IMR-90 (cell line): ENCODE results near the gene RBM34. TPM values are rescaled to one million over a fixed set of nuclear protein-coding genes. Genes with fewer than 3 reads are reported as not detected.

Source experiments
- ATAC-seq: fragments of 200-7000 bp; cut with Tn5 transposase; 2 replicates; pipeline ENCODE4 v1.9.1; 2020; ENCODE audit warnings: low read depth, mild to moderate bottlenecking, moderate library complexity
- BruUV-seq: library from RNA; stranded (reverse); fragments of 400-500 nt; replicated peaks from 2 replicates; lab custom pipeline; 2021; lab: Mats Ljungman, UMichigan
- CTCF ChIA-PET: fragments of 300-600 bp; formaldehyde crosslinking; extraction: SDS; loops from one replicate; lab custom pipeline; 2021; ENCODE audit warnings: antibody characterized with exemption; lab: Yijun Ruan, JAX
- POLR2A ChIA-PET: fragments of 300-600 bp; sonication (Branson Sonifier 250); formaldehyde crosslinking; loops from one replicate; lab custom pipeline; 2022; ENCODE audit warnings: antibody characterized with exemption; ENCODE audit not compliant: unreplicated experiment; lab: Charles Lee
- DNase-seq: peaks from one replicate; pipeline ENCODE4 v3.0.0; 2013
- H2AFZ ChIP-seq: replicated peaks from 2 replicates; pipeline ENCODE3; 2013; ENCODE audit warnings: low read length, mild to moderate bottlenecking; ENCODE audit not compliant: poor library complexity
- H2AK5ac ChIP-seq: 2 replicates; pipeline ENCODE4 v1.6.1; 2013; ENCODE audit warnings: low read depth, low read length, inconsistent platforms
- H2AK9ac ChIP-seq: replicated peaks from 2 replicates; pipeline ENCODE3; 2013; ENCODE audit warnings: mild to moderate bottlenecking, low read depth, low read length, moderate library complexity; ENCODE audit not compliant: poor library complexity
- H2BK120ac ChIP-seq: 2 replicates; pipeline ENCODE4 v1.6.1; 2013; ENCODE audit warnings: low read depth, low read length, inconsistent platforms
- H2BK15ac ChIP-seq: 3 replicates; pipeline ENCODE4 v1.6.1; 2013; ENCODE audit warnings: low read depth, low read length, inconsistent platforms
- H2BK20ac ChIP-seq: 2 replicates; pipeline ENCODE4 v1.6.1; 2013; ENCODE audit warnings: low read depth, mild to moderate bottlenecking, inconsistent platforms, low read length, moderate library complexity
- H2BK5ac ChIP-seq: 2 replicates; pipeline ENCODE4 v1.6.1; 2013; ENCODE audit warnings: mild to moderate bottlenecking, low read depth, low read length, inconsistent platforms; ENCODE audit not compliant: poor library complexity, severe bottlenecking
- H3K14ac ChIP-seq: replicated peaks from 2 replicates; pipeline ENCODE4 v1.6.1; 2013; ENCODE audit warnings: low read depth, low read length, inconsistent platforms
- H3K18ac ChIP-seq: 2 replicates; pipeline ENCODE4 v1.6.1; 2013; ENCODE audit warnings: low read depth, low read length, control low read depth
- H3K23ac ChIP-seq: 2 replicates; pipeline ENCODE4 v1.6.1; 2013; ENCODE audit warnings: low read depth, low read length, inconsistent platforms
- H3K27ac ChIP-seq: 2 replicates; pipeline ENCODE4 v1.5.1; 2013; ENCODE audit warnings: mild to moderate bottlenecking, control low read depth, low read length; ENCODE audit not compliant: insufficient read depth
- H3K27me3 ChIP-seq: 2 replicates; pipeline ENCODE4 v1.6.1; 2013; ENCODE audit warnings: low read length; ENCODE audit not compliant: control insufficient read depth, insufficient read depth
- H3K36me3 ChIP-seq: 2 replicates; pipeline ENCODE4 v1.6.1; 2013; ENCODE audit warnings: low read length, mixed read lengths; ENCODE audit not compliant: control insufficient read depth, insufficient read depth
- H3K4ac ChIP-seq: 2 replicates; pipeline ENCODE4 v1.6.1; 2013; ENCODE audit warnings: low read depth, low read length, inconsistent platforms
- H3K4me1 ChIP-seq: 2 replicates; pipeline ENCODE4 v1.6.1; 2013; ENCODE audit warnings: low read length, mixed read lengths; ENCODE audit not compliant: control insufficient read depth, insufficient read depth
- H3K4me2 ChIP-seq: 2 replicates; pipeline ENCODE4 v1.6.1; 2013; ENCODE audit warnings: low read depth, mild to moderate bottlenecking, control low read depth, low read length, moderate library complexity
- H3K4me3 ChIP-seq: 2 replicates; pipeline ENCODE4 v1.5.1; 2013; ENCODE audit warnings: low read depth, mild to moderate bottlenecking, control low read depth, low read length, moderate library complexity; ENCODE audit not compliant: insufficient read depth
- H3K56ac ChIP-seq: 2 replicates; pipeline ENCODE4 v1.6.1; 2013; ENCODE audit warnings: low read length, inconsistent platforms; ENCODE audit not compliant: insufficient read depth; ENCODE audit errors: extremely low read depth
- H3K79me1 ChIP-seq, 2 experiments: 2 replicates each; pipeline ENCODE4 v1.6.1; 2013; ENCODE audit warnings: low read length in 2 of 2, inconsistent platforms in 1 of 2, low read depth in 1 of 2
- H3K9ac ChIP-seq: 2 replicates; pipeline ENCODE4 v1.6.1; 2013; ENCODE audit warnings: low read depth, low read length, control low read depth
- H3K9me1 ChIP-seq: 2 replicates; pipeline ENCODE4 v1.6.1; 2013; ENCODE audit warnings: low read length, inconsistent platforms; ENCODE audit not compliant: insufficient read depth
- H3K9me3 ChIP-seq: 2 replicates; pipeline ENCODE4 v1.6.1; 2013; ENCODE audit warnings: low read length; ENCODE audit not compliant: control insufficient read depth, insufficient read depth
- H4K20me1 ChIP-seq: 2 replicates; pipeline ENCODE4 v1.6.1; 2013; ENCODE audit warnings: low read length, inconsistent platforms; ENCODE audit not compliant: insufficient read depth
- H4K5ac ChIP-seq: 2 replicates; pipeline ENCODE4 v1.6.1; 2013; ENCODE audit warnings: mild to moderate bottlenecking, low read depth, low read length, control low read depth
- H4K8ac ChIP-seq, 2 experiments: 2 replicates each; pipeline ENCODE4 v1.6.1; 2013; ENCODE audit warnings: low read depth in 2 of 2, low read length in 2 of 2, control low read depth in 1 of 2, inconsistent platforms in 1 of 2
- H4K91ac ChIP-seq: 2 replicates; pipeline ENCODE4 v1.6.1; 2013; ENCODE audit warnings: low read depth, low read length, inconsistent platforms; ENCODE audit not compliant: insufficient read depth
- CTCF ChIP-seq: conservative IDR thresholded peaks from 2 replicates; pipeline ENCODE4 v1.5.1; 2012; ENCODE audit warnings: mild to moderate bottlenecking, low read depth, low read length, improper control_type of control experiment
- ELK1 ChIP-seq: fragments of 150-350 bp; IDR thresholded peaks from 2 replicates; pipeline ENCODE4 v1.6.1; 2016; ENCODE audit warnings: low read depth, mild to moderate bottlenecking, low read length, moderate library complexity, borderline replicate concordance
- MAFK ChIP-seq: IDR thresholded peaks from 2 replicates; pipeline ENCODE4 v1.6.1; 2012; ENCODE audit warnings: low read depth, low read length, improper control_type of control experiment
- RAD21 ChIP-seq: IDR thresholded peaks from 2 replicates; pipeline ENCODE4 v1.6.1; 2012; ENCODE audit warnings: low read length, improper control_type of control experiment
- WGBS, 2 experiments: methylation state at CpG; one replicate each; pipeline versions ENCODE4 v1.1.5 to v1.1.7; 2013; ENCODE audit warnings: missing lambda C conversion rate in 2 of 2; ENCODE audit not compliant: insufficient read length in 1 of 2; ENCODE audit errors: extremely low coverage in 2 of 2; 5-methylcytosine and 5-hydroxymethylcytosine counted together
- dilution Hi-C: fragments of 300-500 bp; cut with HindIII; formaldehyde crosslinking; loops from one replicate; pipeline ENCODE4 v1.14.3; 2018; ENCODE audit warnings: low sequenced_read_pairs; ENCODE audit not compliant: unreplicated experiment
- in situ Hi-C: fragments of 300-500 bp; cut with MboI; formaldehyde crosslinking; loops from 3 replicates; pipeline ENCODE4 v1.14.3; 2019; ENCODE audit warnings: low sequenced_read_pairs, inconsistent platforms, mixed read lengths
- intact Hi-C: fragments of 100-400 bp; cut with micrococcal nuclease; formaldehyde crosslinking; loops from 2 replicates; pipeline ENCODE4 v1.10.0; 2022
- polyA plus RNA-seq, 3 experiments: library from polyadenylated mRNA; depleted of rRNA; stranded (reverse); fragments of >200 nt; gene quantifications; 2 replicates each; pipeline ENCODE4 v1.2.3, GENCODE V29; 2012; ENCODE audit warnings: low replicate concordance in 1 of 3
- total RNA-seq: library from RNA; depleted of rRNA; stranded (reverse); fragments of >200 nt; gene quantifications from 2 replicates; pipeline ENCODE4 v1.2.3, GENCODE V29; 2012

RBM34 gene
- total and polyA plus RNA-seq, 2 of the 4 experiments (the other 2 are of a cell fraction) = 28.7 to 34.0 TPM

GRCh38 chr1:235100194-235100772 is 60.8 kb downstream of the RBM34 start:
- Histone ChIP-seq H3K4me3 (no peak overlapping the region), H4K5ac (no peak overlapping the region), H3K36me3 (no peaks in the 10 kb centered on the region), H3K9me1 (peaks cover 3% of the 10 kb centered on the region), H3K4ac (no peak overlapping the region), H3K14ac (no peak overlapping the region), H3K27ac (no peak overlapping the region), H3K18ac (no peak overlapping the region), H2BK120ac (no peak overlapping the region), H2AFZ (no peak overlapping the region), H3K4me1 (peaks cover 7% of the 10 kb centered on the region), H3K4me2 (no peak overlapping the region), H4K91ac (no peak overlapping the region), H3K9ac (no peak overlapping the region), H4K8ac (no peak overlapping the region), H3K23ac (no peak overlapping the region), H2BK5ac (no peak overlapping the region), H3K9me3 (no peaks in the 10 kb centered on the region), H4K20me1 (no peaks in the 10 kb centered on the region), H3K79me1 (peaks cover 0 to 8% of the 10 kb centered on the region in 2 experiments; a peak in 1 of 4 replicates), H2BK15ac (no peak overlapping the region), H3K27me3 (no peaks in the 10 kb centered on the region), H2AK9ac (no peak overlapping the region), H3K56ac (no peak overlapping the region), H2BK20ac (no peak overlapping the region), H2AK5ac (no peak overlapping the region)
- DNase-seq = no peak
- TF ChIP-seq ELK1 = no peak
- no peak for TF ChIP-seq MAFK
- TF ChIP-seq CTCF = no peak
- TF ChIP-seq RAD21 = no peak
- ChIA-PET POLR2A (no interaction called here), CTCF (no interaction called here)
- dilution Hi-C loops = no loop called here
- 40% methylated on average over 1 of the region's 13 CpGs; no CpG with 5 or more reads in 1 of the 2 experiments for WGBS, 2 experiments
- in situ Hi-C loops = loop anchor here (10.0 to 25.0 kb wide), 2 partner anchors 315 to 963 kb away; no protein-coding TSS in a partner anchor
- BruUV-seq = no TSS peak
- intact Hi-C loops = no loop called here
- ATAC-seq = no peak
